A673 (cell line): Measurements from ENCODE around the gene TST.

Experiments
- CTCF ChIP-seq: fragments of 300-800, 200-600 bp; sonication (generic); conservative IDR thresholded peaks from 2 replicates; pipeline ENCODE4 v1.5.1; 2017; ENCODE audit warnings: low read depth, mild to moderate bottlenecking, antibody characterized with exemption, low read length, moderate library complexity, mixed read lengths
- EZH2 ChIP-seq: fragments of 200-600 bp; sonication (generic); IDR thresholded peaks from 2 replicates; pipeline ENCODE4 v1.6.1; 2017; ENCODE audit warnings: borderline replicate concordance, low read depth, mild to moderate bottlenecking, mixed read lengths, antibody characterized with exemption, low read length; ENCODE audit not compliant: poor library complexity, severe bottlenecking

GRCh38 chr22:37022483-37023337 is 3.5 kb upstream of the TST start:
- no peak for TF ChIP-seq CTCF
- TF ChIP-seq EZH2, result no peak
